Subcutaneous adipose tissue (tissue), 4 donors: ENCODE measurements around the gene TMEM59. TPM values are rescaled to one million over a fixed set of nuclear protein-coding genes. Genes with fewer than 3 reads are reported as not detected.

Source experiments
- CTCF ChIP-seq: fragments of 450-650 bp; IDR thresholded peaks from one replicate; pipeline ENCODE4 v1.5.1; 2016; ENCODE audit warnings: low read depth, mild to moderate bottlenecking, control low read depth, antibody characterized with exemption, moderate library complexity
- total RNA-seq, 4 donors: library from RNA; depleted of rRNA; stranded (reverse); fragments of >200 nt; gene quantifications; one replicate each; pipeline ENCODE4 v1.1.0, GENCODE V29; 2016

TMEM59 gene
- total RNA-seq, 4 donors from 2014 or later = 184 to 344 (median 338) TPM

DNA sequence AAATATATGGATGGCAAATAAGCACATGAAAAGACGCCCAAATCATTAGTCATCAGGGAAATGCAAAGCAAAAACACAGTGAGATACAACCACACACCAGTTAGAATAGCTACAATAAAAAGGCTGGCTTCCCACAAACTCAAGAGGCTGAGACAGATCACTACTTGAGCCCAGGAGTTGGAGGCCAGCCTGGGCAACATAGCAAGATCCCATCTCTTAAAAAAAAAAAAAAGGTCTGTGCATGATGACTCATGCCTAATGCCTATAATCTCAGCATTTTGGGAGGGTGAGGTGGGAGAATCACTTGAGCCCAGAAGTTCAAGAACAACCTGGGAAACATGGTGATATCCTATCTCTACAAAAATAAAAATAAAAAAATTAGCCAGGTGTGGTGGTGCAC, 54.8 kb downstream of the TMEM59 start:
- no peak for TF ChIP-seq CTCF

DNA sequence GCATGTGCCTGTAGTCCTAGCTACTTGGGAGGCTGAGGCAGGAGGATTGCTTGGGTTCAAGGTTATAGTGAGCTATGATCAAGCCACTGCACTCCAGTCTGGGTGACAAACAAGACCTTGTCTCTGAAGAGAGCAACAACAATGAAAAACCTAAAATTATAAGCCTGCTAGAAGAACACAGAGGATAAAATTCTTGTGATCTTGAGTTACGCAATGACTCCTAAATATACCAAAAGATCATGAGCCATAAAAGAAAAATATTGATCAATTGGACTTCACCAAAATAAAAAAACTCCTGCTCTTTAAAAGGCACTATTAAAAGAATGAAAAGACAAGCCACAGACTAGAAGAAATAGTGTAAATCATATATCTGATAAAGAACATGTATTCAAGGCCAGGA, 57.3 kb downstream of the TMEM59 start:
- no peak for TF ChIP-seq CTCF

- TF ChIP-seq CTCF = no peak
Observed at GRCh38 chr1:53992085-53992874, 60.7 kb downstream of the TMEM59 start.

GRCh38 chr1:53987880-53988279, 65.1 kb downstream of the TMEM59 start:
- no peak for TF ChIP-seq CTCF

DNA sequence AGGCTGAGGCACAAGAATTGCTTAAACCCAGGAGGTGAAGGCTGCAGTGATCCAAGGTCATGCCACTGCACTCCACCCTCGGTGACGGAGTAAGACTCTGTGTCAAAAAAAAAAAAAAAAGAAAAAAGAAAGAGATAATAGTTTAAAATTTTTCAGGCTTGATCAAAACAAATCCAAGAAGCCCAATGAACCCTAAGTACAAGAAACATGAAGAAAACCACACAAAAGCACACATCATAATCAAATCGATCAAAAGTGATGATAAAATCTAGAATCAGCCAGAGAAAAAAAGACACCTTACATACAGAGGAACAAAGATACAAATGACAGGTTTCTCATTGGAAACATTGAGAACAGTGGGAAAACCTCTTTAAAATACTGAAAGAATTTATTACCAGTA, 66.5 kb downstream of the TMEM59 start:
- no peak for TF ChIP-seq CTCF

DNA sequence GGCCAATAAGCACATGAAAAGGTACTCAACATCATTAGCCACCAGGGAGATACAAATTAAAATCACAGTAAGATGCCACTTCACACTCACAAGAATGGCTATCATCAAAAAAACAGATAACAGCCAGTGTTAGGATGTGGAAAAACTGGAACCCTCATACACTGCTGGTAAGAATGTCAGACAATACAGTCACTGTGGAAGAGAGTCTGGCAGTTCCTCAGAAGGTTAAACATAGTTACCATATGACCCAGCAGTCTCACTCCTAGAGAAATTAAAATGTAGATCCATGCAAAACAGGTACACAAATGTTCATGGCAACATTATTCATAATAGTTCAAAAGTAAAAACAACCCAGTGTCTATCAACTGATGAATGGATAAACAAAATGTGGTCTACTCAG, 68.3 kb downstream of the TMEM59 start:
- no peak for TF ChIP-seq CTCF

GRCh38 chr1:53982763-53983104, 70.3 kb downstream of the TMEM59 start:
- TF ChIP-seq CTCF = no peak
